Medulla oblongata (tissue), 1 donor: ENCODE data around the gene ZNF213.
"Not testable (repeated sequence)": the region's sequence is repeated elsewhere in the genome, so short reads cannot be mapped to it uniquely, and the experiment has no call there.

Experiments used
- DNase-seq: peaks from one replicate; pipeline ENCODE4 v3.0.0-alpha.2; 2015; ENCODE audit errors: extremely low spot score

ZNF213 gene

GRCh38 chr16:3170440-3171180 lies 35.8 kb downstream of the ZNF213 start:
- no peak for DNase-seq

- no peak for DNase-seq
These were observed 36.5 kb downstream of the ZNF213 start for GRCh38 chr16:3171181-3171854.

DNA sequence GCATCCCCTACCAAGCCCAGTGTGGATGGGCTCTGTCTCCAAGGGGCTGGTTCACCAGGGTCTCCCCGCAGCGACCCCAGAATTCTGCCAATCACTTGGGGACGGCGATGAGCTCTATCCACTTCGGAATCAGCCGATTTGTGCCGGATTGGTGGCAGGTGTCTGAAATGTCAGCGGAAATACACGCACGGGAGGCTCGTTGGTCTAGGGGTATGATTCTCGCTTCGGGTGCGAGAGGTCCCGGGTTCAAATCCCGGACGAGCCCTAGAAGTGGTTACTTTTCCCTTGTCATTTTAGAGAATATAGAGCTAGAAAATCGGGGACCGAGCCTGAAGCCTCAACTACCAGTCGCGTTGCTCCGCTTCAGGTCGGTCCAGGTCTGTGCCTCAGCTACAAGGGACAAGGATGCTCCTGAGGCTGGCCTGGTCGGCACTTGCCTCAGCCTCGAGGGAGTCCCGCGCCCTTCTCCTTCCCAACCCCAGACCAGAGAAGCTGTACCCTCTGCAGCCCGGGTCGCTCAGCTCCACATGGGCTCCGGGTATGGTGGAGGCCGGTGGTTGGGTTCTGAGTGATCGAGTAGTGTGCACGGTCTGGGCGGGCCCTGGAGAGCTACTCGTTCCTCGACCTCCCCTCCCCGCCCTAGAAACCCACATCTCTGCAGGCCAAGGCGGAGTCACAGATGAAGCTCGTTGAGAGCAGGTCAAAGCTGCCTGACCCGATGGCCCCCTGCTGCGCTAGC lies 37.2 kb downstream of the ZNF213 start:
- no peak for DNase-seq

- DNase-seq = no peak
These were observed 39.2 kb downstream of the ZNF213 start for GRCh38 chr16:3173892-3174617.

- DNase-seq = no peak
These were observed 39.9 kb downstream of the ZNF213 start for GRCh38 chr16:3174618-3175148.

DNA sequence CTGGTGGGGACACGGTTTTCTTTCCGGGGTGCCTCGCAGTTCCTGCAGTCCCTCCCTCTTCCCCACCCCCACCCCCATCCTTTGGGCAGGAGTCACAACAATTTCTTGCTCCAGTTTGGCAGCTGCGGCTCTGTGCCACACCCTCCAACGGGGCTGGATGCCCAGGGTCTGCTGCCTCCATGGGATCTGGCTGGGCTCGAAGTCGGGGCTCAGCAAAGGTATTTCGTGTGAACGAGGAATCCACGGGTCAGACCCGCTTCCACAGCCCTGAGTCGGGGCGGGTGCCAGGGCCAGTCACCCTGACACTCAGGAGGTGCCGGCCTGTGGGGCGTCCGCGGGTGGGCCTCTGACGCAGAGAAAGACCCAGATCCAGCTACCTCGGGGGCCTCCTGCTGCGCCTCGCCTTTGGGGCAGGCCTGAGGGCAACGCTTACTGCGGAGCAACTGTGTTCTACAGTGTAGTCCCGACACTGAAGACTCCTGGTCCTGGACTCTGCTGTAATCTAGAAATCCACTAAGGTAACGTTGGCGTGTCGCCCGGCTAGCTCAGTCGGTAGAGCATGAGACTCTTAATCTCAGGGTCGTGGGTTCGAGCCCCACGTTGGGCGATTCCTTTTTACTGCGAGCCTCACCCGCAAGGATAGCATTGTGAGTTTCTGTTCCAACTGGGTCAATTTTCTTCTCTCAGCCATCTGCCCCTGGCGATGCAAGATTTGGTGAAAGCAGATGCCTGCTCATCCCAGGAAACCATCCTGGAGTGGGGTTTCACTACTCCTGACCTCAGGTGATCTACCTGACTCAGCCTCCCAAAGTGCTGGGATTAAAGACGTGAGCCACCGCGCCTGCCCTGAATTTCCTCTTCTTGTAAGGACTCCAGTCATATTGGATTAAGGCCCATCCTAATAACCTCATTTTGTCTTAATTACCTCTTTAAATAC lies 40.6 kb downstream of the ZNF213 start:
- no peak for DNase-seq

GRCh38 chr16:3179651-3180050 lies 44.8 kb downstream of the ZNF213 start:
- no peak for DNase-seq

DNA sequence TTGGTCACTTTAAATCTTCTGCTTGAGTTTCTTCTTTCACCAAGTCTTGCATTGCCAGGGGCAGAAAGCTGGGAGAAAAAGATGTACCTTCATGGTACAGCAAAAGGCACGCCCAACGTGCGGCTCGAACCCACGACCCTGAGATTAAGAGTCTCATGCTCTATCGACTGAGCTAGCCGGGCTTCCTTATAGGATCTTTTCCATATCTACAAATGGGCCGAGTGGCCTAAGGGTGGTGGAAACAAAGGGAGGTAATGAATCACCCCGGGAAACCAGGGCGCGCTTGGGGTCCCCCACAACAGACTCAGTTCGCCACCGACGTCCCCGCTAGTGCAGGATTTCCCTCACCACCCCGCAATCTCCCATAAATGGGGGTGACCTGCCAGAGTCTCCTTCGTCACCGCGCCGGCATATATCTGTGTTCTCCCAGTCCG lies 45.6 kb downstream of the ZNF213 start:
- DNase-seq = no peak

DNA sequence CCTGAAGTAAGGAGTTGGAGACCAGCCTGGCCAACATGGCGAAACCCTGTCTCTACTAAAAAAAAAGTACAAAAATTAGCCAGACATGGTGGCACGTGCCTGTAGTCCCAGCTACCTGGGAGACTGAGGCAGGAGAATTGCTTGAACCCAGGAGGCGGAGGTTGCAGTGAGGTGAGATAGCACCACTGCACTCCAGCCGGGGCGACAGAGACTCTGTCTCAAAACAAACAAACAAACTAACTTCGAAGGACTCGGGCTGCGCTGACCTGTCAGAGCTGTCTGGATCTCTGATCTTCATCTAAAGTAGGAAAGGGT lies 47.4 kb downstream of the ZNF213 start:
- DNase-seq = not testable (repeated sequence)

DNA sequence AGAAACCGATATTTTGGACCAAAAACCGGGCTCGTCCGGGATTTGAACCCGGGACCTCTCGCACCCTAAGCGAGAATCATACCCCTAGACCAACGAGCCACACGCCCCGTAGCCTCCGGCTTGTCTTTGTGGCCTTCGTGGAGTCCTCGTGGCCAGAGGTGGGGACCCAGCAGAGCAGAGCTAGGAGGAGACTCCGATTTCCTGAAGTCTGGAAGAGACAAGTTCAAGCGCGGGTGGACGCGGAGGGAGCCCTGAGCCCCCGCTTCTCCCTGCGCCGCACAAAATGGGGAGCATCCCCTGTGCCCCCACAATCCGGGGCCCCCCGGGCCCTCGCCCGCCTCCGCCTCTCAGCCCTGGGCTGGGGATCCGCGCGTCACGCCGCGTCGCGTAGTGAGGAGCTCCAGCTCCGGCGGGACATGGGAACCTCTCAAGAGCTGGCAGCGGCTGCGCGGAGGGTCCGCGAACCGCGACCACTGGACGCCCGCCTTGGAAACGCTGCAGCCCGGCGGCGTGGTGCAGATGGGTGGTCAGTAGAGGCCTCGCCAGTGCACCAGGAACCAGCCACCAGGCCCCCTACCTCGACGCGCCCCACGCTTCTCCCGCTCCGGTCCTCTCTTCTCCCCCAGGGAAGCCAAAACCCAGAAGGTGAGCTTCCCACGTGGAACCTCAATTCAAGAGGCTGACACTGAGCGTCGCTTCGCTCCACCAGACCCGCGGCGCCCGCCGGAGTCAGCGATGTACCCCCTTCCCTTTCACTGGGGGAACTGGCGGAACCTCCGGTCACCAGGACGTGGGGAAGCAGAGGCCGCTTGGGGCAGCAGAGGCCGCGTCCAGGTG lies 48.0 kb downstream of the ZNF213 start:
- DNase-seq = no peak

DNA sequence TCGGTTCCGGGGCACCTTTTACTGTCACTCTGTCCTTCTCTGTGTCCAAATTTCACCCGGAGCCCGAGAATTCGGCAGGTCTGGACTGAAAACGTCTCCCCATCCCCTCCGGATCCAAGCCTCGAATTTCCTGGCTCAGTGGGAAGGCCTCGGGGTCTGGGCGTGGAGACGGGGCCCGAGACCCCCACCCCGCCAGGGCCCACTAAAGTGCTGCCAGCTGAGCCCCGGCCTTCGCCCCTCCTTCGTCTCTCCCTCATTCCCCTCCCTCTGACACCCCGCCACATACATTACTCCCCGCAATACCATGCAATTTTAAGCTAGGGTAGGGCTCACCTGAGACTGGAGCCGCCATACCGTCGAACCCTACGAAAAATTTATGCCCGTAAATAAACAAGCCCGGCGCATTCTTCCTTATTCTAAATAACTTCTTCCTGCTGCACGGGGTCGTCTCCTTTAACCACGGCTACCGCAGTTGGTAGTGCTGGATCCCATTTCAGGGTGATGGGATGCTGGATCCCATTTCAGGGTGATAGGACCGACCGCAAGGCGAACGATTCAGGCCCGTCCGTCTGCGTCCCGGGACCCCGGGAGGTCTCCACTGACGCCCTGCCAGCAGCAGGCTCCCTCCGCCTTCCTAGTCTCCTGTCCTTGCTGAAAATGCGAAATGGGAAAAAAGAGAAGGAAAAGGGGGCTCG lies 48.8 kb downstream of the ZNF213 start:
- DNase-seq = no peak

- no peak for DNase-seq
These were observed 52.3 kb downstream of the ZNF213 start for GRCh38 chr16:3186946-3187690.

DNA sequence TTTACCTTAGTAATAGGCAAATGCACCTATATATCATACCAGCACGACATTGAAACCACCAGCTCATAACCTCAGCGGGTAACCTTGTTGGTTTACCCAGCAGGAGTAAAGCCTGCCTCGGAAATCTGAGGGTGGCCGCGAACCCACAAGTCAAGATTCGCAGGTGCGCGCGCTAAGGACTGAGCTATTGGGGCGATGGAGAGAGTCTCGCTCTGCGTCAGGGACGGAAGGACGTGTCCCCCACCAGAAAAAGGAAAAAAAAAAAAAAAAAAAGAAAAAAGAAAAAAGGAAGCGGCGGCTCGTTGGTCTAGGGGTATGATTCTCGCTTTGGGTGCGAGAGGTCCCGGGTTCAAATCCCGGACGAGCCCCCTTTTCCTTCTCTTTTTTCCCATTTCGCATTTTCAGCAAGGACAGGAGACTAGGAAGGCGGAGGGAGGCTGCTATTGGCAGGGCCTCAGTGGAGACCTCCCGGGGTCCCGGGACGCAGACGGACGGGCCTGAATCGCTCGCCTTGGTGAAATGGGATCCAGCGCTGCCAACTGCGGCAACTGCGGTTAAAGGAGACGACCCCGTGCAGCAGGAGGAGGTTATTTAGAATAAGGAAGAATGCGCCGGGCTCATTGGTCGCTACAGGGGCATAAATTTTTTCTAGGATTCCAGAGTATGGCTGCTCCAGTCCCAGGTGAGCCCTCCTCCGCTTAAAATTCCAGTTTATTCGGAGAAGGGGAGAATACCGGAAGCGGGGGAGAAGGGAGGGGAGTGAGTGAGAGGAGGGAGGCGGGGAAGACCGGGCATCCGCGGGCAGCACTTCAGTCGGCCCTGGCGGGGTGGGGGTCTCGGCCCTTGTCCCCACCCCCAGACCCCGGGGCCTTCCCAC lies 53.2 kb downstream of the ZNF213 start, which contains the start of gene OR1F1:
Gene OR1F1 (plus strand): TSS at position 407 of the 877 bp plus-strand sequence.
- no peak for DNase-seq

GRCh38 chr16:3188675-3188924 lies 53.8 kb downstream of the ZNF213 start:
- DNase-seq = no peak

GRCh38 chr16:3188925-3189825 lies 54.3 kb downstream of the ZNF213 start:
- no peak for DNase-seq

GRCh38 chr16:3189869-3190268 lies 55.0 kb downstream of the ZNF213 start:
- no peak for DNase-seq

GRCh38 chr16:3190949-3191353 lies 56.1 kb downstream of the ZNF213 start:
- no peak for DNase-seq
